GM19023 (cell line): ENCODE results near the gene SERPINE1.
A peak's percentile ranks its signal among the peaks of the same experiment; 100 is the strongest.

Experiments used
- ATAC-seq: cut with Tn5 transposase; IDR thresholded peaks from one replicate; pipeline ENCODE4 v1.9.1; 2021; ENCODE audit warnings: mild to moderate bottlenecking, moderate library complexity; ENCODE audit not compliant: unreplicated experiment

SERPINE1 gene

DNA sequence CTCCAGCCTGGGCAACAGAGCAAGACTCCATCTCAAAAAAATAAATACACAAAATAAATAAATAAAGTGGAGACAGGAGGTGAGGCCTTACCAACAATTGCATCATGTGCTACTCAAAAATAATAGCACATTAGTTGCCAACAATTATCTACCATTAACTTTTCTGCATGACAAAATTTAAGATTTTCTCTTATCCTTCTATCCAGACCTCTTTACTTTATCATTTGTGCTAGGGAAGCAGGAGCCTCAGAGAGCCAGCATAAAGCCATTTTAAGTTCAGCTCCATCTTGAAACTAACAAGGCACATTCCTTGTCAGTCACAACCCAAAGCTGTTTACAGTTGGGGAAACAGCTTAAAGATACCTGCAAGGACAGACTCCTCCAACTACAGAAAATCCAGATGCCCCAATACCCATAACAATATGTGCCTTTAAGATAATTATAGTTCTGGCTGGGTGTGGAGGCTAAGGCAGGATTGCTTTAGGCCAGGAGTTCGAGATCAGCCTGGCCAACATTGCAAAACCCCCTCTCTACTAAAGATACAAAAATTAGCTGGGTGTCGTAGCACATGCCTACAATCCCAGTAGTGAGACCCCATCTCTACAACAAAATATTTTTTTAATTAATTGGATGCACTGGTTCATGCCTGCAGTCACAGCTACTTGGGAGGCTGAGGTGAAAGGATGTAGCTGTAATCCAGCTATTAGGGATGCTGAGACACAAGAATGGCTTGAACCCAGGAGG is 25.2 kb downstream of the SERPINE1 start:
- ATAC-seq, result no peak

DNA sequence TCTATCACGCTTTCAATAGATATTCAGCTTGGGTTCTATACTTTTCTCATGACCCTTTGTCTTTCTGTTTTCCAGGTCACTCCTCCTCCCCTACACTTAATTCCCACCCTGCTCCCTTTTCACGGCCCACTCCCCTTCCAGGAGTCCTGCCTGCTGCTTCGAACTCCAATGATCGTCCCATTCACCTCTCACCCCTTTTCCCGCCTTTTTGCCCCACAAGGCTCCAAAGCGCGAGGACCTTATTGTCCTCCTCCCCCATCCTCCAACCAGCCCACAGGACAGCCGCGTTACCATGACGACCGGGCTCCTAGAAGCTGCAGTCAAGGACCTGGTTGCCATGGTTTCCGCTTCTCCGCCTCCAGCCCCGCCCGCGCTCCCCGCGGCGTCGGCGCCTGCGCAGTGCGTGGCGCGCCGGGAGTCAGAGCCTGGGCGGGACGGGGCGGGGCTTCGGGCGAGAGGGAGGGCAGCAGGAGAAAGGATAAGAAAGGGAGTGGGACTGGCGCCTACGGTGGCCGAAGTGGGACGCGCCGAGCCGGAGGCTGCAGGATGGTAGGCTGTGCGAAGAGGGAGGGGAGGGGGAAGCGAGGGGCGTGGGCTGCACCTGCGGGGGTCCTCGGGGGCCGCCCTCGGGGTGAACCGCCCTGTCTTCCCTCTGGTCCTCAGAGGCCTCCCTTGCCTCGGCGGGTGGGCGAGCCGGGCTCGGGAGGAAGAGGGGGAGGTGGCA is 27.2 kb downstream of the SERPINE1 start, which contains the start of gene AP1S1:
TSS of gene AP1S1 (plus strand) at position 508 of the 724 bp plus-strand sequence. CDS start at position 547, 39 bp downstream.
- peak; percentile 75 for ATAC-seq

DNA sequence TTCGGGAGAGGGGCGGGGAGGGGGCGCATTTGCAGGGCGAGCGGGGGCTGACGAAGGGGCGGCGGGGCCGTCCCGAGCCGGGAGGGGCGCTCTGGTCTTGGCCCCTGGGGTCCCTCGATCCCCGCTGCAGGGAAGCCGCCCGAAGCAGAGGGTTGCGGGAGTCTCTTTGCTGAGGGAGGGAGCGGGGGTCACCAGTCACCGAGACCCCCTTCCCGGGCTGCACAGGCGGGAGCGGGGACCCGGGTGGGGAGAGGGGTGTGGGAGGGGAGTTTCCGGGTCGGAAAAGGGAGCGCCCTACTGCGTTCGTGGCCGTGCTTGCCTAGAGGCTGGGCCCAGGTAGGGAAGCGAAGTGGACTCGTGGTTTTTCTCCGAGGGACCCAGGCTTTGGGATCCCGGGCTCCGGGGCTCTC is 27.8 kb downstream of the SERPINE1 start:
- ATAC-seq, result peak; percentile 32

DNA sequence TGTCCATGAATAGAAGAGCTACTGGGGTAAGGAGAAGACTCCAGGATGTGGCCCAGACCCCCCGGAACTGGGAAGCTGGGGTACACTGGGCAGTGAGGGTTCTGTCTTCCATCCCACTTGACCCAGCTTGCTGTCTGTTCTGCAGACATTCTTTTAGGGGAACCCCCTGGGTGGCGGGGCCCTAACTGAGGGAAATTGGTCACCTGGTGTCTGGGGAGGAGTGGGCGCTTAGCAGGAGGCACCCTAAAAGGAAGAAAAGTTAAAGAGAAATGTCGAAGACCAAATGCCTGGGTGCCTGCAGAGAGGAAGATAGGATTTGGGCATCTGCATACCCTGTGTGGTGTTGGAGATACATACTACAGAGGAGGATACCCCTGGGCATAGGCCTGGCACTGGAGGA is 28.4 kb downstream of the SERPINE1 start:
- no peak for ATAC-seq

DNA sequence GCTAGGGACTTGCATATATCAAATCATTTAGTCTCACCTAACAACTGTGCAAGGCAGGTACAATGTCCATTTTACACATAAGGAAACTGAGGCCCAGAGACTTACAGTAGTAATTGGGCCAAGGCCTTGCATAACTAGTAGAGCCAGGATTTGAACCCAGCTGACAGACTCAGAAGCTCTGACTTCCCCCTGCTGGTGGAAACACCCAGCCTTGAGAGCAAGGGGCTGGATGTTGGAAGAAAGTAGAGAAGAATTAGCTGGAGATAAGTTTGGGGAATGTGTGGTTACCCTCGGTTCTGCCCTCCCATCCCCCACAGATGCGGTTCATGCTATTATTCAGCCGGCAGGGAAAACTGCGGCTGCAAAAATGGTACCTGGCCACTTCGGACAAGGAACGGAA is 29.4 kb downstream of the SERPINE1 start:
- ATAC-seq, result no peak

DNA sequence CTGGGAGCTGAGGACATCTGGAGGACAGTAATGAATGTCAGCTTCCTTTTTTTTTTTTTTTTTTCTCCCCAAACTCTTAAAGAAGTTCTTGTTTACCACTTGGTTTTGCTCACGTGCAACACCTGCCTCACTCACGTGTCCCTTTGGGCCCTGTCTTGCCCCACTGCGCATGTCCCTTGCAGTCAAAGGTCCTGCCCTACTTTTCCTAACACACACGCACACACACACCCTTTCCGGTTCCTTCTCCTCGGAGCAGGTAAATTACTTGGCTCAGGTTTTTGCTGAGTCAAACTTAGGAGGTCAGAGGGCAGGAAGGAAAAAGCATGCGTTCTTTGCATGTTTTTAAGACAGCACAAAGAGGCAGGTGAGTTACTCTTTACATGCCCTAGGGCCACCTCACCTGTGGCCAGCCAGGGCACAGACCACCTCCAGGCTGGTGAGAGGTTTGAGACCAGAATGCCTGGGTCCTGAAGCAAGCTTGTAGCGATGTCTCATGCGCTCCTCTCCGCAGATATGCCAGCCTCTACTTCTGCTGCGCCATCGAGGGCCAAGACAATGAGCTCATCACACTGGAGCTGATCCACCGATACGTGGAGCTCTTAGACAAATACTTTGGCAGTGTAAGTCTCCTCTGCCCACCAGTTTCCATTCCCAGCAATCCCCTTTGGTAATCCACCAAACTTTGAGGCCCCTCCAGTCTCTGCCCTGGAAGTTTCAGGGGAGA is 30.1 kb downstream of the SERPINE1 start:
- no peak for ATAC-seq

DNA sequence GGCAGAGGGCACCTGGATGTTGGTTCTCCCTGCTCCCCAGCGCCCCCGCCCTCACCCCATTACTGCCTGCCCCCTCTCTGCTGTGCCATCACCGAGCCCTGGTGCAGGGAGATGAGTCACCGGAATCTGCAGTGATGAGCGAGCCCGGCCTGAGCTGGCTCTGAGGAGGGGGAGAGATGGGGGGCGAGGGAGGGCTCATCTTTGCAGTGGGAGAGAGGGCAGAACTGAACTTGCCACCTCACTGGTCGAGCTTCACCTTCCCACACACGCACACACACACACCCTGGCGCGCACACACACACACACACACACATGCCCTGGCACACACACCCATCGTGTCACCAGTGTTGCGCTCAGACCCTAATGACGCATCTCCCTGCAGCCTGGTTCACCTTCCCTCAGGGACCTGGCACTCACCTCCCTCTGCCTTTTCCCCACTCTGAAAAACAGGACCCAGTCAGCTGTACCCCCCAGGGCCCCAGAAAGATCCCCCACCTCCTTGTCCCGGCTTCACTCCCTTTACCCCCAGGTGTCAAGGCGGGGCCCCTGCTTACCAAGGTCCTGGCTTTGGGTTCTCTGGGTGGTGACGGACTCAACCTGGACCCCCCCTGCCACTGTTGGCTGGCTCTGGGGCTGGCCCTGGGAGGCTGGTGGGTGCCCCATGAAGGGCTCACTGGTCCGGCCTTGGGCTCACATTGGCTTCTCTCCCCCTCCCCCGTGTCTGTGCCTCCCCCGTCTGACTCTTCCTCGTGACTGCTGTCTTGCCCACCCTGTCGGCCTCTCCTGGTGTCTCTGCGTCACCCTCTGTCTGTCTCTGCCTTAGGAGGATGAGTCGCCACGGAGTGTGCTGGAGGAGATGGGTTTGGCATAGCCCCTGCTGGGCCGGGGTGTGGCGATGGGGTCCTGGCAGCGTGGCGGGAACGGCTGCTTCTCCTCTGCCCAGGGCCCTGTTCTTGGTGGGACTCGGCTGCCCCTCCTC is 33.1 kb downstream of the SERPINE1 start:
- no peak for ATAC-seq

DNA sequence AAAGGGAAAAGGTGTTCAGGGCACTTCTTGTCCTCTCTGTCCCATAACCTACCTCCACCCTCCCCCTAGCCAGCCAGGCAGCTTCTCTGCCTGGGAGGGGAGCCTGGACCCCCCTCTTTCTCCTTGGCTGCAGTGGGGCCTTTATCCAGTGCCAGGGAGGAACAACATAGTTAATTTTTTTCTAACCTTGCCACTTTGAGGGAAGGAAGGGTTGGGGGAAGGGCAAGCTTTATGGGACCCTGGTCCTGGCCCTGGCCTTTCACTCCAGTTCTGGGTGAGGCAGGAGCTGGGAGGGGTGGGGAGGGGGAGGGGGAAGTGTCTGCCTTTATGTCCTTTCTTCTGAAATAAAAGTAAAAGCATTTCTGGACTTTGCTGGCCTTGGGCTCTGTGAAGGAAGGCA is 34.0 kb downstream of the SERPINE1 start:
- ATAC-seq, result no peak

DNA sequence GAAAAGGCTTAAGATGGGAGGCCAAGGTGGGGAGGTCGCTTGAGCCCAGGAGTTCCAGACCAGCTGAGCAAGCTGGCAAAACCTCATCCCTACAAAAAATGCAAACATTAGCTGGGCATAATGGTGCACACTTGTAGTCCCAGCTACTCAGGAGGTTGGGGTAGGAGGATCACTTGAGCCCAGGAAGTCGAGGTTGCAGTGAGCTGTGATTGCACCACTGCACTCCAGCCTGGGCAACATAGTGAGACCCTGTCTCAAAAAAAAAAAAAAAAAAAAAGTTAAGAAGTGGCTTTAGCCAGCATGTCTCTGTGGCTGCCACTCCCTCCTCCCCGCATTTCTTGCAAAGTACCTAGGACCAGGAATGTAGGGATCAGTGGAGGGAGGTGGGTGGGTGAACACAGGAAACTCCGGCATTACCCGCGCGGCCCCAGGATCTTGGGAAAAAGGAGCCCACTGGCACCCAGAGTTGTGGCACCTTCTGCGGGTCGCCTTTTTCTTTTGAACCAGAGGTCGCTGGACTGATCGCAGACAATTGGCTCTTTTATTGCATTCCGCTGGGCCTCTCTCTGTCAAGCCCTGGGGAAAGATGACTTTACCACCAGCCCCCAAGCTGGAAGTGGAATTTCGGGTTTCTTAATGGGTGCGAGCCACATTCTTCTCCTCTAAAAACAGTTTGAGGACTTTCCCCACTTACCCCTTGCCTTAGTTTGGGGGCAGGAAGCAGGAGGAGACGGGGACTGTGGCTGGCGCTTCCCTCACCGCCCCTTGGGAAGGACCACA is 35.0 kb downstream of the SERPINE1 start:
- no peak for ATAC-seq

DNA sequence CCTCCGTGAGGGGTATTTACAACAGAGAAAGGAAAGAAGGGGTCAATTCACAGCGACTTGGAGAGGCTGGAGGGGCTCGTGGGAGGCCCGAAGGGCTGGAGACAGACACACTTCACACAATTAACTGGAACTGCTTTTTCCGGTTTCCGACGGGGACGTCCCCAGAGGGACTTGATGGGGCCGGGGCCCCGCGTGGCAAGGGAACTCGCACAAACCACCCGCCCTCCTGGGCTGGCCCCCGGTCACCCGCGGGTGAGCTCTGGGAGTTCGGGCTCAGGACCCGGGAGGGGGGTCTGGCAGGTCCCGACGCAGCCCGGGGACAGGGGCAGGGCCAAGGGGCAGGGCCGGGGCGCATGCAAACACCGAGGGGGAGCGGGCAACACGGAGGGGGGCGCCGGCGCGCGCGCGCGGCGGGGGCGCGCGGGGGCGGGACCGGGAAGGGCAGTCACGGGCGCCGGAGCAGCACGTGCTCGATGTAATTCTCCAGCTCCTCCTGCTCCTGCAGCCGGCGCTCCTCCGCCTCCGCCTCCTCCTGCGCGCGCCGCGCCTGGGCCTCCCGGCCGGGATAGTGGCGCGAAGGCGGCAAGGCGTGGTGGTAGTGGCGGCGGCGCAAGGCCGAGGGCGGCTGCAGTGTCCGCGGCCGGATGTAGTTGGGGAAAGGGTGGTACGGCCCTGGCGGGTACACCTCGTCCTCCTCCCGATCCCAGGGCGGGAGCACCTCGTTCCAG is 35.8 kb downstream of the SERPINE1 start:
- ATAC-seq, result no peak

DNA sequence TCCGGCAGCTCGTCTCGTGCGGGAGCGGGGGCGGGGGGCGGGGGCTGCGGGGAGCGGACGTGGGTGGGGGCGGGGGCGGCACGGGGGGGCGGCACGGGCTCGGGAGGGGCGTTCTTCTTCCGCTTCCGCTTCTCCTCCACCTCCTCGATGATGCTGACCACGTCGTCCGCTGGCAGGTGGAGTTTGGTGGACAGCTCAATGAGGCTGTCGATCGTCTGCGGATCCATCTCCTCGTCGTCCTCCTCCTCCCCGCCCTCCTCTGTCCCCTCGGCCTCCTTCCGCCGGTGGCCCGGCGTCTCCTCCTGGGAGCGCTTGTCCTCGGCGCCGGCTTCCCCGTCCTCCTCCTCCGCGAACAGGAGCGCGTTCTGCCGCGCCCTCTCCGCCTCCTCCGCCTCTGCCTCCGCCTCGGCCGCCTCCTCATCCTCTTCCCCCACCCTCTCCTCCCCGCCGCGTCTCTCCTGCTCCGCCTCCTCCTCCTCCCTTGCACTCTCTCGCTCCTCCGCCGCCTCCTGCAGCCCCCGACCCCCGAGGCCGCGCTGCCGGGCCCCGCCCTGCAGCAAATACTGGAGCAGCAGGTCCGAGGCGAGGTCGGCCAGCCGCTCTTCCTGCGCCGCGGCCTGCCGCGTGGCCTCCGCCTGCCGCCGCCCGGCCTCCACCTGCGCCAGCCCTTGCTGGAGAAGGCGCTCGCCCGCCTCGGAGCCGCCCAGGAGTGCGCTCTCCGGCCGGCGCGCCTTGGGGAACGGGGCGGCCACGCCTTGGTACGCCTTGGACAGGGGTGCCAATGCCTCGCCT is 36.6 kb downstream of the SERPINE1 start:
- ATAC-seq, result no peak

DNA sequence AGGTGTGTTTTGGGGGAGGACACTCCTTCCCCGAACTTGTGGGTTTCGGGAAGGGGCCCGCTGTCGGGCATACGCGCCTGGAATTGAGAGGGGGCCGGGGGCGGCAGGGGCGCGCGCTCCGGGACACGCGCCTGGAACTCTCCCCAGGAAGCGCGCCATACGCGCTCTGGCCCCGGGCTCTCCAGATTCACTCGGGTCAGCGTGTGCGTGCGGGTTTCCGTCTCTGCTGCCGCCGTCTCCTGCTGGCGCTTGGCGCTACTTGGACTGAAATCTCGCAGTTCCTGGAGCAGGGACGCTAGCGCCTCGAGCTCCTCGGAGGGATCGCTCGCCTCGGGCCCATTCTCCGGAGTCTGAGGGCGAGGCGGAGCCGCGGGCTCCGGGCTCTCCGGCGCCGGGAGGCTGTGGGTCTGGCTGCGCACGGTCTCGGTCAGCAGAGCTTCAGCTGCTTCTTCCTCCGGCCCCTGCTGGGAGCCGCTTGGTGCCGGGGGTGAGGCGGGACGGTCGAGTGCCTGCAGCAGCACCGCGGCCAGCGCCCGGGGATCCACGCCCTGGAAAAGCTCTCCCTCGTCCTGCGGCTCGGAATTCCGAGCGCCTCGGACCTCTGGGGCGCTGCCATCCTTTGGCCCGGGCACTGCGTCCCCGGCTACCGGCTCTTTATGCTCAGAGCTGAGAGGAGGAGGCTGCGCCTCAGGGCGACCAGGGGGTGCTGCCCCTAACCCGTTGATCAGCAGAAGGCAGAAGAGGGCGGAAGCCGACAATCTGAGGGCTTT is 37.4 kb downstream of the SERPINE1 start:
- ATAC-seq, result no peak

DNA sequence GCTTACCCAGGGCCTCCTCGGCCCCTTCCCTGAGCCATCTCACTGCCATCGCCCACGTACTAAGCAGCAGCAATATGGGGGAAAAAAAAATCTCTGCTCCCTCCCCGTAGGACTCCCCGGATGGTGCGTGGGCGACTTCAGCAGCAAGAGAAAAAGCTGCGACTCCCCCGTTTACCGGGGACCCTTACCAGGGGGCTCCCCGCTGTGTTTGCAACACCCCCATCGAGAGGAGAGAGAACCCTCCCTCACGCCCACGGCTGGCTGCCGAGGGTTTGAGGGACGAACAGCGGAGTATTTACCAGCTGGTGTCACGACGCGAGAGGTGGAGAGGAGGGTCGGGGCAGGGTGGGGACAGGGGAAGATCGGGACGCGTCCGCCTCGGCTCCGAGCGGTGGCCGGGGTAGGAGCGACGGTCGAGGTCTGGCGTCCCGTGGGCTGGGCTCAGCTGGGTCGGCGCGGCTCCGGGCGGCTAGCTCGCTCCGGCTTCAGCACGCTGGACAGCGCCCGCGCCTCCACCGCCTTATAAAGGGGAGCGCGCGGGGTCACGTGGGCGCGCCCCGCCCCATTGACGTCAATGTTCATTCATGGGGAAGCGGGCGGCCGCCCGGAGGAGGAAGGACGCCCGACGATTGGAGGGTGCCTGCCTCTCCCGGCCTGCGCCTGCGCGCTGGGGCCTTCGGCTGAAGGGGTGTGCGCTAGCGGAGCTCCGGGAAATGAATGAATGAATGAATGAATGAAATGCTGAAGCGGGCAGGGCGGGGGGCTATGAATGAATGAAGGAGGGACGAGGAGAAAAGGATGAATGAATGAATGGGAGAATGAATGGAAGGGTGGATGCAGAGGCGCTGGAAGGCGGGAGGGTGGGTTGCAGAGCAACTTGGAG is 38.4 kb downstream of the SERPINE1 start, which contains the start of gene VGF:
TSS of gene VGF (minus strand) at position 495 of the 883 bp plus-strand sequence. CDS start 726 bp downstream, outside the sequence.
- ATAC-seq, result peak; percentile 67

DNA sequence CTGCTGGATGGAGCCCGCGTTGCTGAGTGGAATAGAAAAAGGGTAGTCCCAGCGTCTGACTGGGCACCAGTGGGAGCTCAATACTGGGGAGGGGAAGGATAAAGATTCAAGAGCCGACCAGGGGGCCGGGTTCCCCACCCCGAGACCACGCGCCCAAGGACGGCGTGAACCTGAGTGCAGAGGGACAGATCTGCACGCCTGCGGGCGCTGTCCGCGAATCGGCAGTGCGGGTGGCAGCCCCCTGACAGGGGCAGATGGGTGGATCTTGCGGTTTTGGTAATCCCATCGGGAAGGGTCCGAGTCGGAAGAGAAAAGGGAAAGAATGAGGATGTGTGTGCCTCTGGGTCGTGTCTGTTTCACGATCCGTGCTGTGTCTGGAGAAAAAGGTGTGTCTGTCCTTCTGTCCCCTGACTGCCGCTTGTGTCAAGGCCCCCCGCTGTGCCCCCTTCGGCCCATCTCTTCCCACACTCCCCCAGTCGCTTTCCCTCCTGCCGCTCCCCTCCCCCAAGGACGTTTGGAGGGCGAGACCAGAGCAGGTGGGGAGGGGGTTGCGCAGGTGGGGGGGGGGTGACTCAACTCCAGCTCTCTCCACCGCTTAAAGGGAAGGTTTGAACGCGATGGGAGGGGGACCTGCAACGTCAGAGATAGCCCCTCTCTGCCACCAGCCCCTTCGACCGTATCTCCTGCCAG is 39.2 kb downstream of the SERPINE1 start:
- no peak for ATAC-seq

DNA sequence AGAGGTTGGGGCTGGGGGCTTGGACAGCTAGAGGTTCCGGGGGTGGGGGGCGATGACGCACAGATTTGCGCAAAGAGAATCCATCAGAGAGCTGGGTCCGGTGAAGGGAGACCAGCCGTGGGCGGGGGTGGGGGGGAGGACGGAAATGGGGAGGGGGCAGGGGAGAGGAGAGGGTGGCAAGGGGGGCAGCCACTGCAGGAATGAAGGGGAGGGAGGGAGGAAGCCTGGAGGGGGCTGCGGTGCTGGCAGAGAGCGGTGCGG is 39.7 kb downstream of the SERPINE1 start:
- no peak for ATAC-seq
